ENCODE data around the gene GPR35. TPM values are rescaled to one million over a fixed set of nuclear protein-coding genes. Genes with fewer than 3 reads are reported as not detected.

GPR35 gene
- total RNA-seq, 1 experiment from 2014 or later, result 0.22 TPM

- Mint-ChIP-seq H3K4me1 (no peaks in the 10 kb centered on the region), H3K27me3 (ENCODE audit: low read depth) (no peaks in the 10 kb centered on the region), H3K36me3 (no peaks in the 10 kb centered on the region), H3K27ac (no peak overlapping the region), H3K4me3 (no peak overlapping the region), H3K9me3 (no peaks in the 10 kb centered on the region)
- no peak for ATAC-seq
- POLR2A ChIA-PET, result no interaction called here
- DNase-seq (ENCODE audit: low spot score), result peak; percentile 6
- no peak for TF ChIP-seq JAZF1 (CRISPR knock-in tag; IDR thresholded peaks at IDR 0.05)
- no peak for TF ChIP-seq TEAD4 (CRISPR knock-in tag; IDR thresholded peaks at IDR 0.05)
- TF ChIP-seq FOXJ3 (CRISPR knock-in tag; IDR thresholded peaks at IDR 0.05; ENCODE audit: borderline replicate concordance), result no peak
- TF ChIP-seq ATF2 (CRISPR knock-in tag; IDR thresholded peaks at IDR 0.05; ENCODE audit: borderline replicate concordance, low read depth), result no peak
- TF ChIP-seq JUN (CRISPR knock-in tag; IDR thresholded peaks at IDR 0.05), result no peak
- CTCF ChIA-PET, result no interaction called here
These were observed 28.2 kb upstream of the GPR35 start for GRCh38 chr2:240597054-240597418.

- H3K4me3 Mint-ChIP-seq, result no peak overlapping the region
- DNase-seq (ENCODE audit: low spot score) (peak; percentile 4), ATAC-seq (no peak)
- H3K27me3 Mint-ChIP-seq (ENCODE audit: low read depth), result no peaks in the 10 kb centered on the region
- POLR2A ChIA-PET, result no interaction called here
- H3K4me1 Mint-ChIP-seq, result no peaks in the 10 kb centered on the region
- CTCF ChIA-PET, result no interaction called here
- no peak overlapping the region for H3K27ac Mint-ChIP-seq
- H3K9me3 Mint-ChIP-seq, result no peaks in the 10 kb centered on the region
- H3K36me3 Mint-ChIP-seq, result no peaks in the 10 kb centered on the region
- TF ChIP-seq RELA (CRISPR knock-in tag; IDR thresholded peaks at IDR 0.05; ENCODE audit: borderline replicate concordance), result no peak
- TF ChIP-seq E2F1 (CRISPR knock-in tag; IDR thresholded peaks at IDR 0.05), result no peak
- TF ChIP-seq ZNF317 (CRISPR knock-in tag; IDR thresholded peaks at IDR 0.05; ENCODE audit: borderline replicate concordance, low read depth), result no peak
- TF ChIP-seq TCF7 (CRISPR knock-in tag; IDR thresholded peaks at IDR 0.05; ENCODE audit: low read depth), result no peak
- TF ChIP-seq ZNF263 (CRISPR knock-in tag; IDR thresholded peaks at IDR 0.05; ENCODE audit: low read depth), result no peak
- no peak for TF ChIP-seq IRF1 (CRISPR knock-in tag; IDR thresholded peaks at IDR 0.05)
- TF ChIP-seq NFE2L1 (CRISPR knock-in tag; IDR thresholded peaks at IDR 0.05), result no peak
- TF ChIP-seq E2F5 (CRISPR knock-in tag; IDR thresholded peaks at IDR 0.05), result no peak
- no peak for TF ChIP-seq OVOL2 (CRISPR knock-in tag; IDR thresholded peaks at IDR 0.05; ENCODE audit: borderline replicate concordance)
- TF ChIP-seq PREB (CRISPR knock-in tag; IDR thresholded peaks at IDR 0.05; ENCODE audit: borderline replicate concordance), result no peak
- TF ChIP-seq MLX (CRISPR knock-in tag; IDR thresholded peaks at IDR 0.05), result no peak
- TF ChIP-seq NR3C1 (CRISPR knock-in tag; conservative IDR thresholded peaks at IDR 0.05; ENCODE audit: low read depth), result no peak
- no peak for TF ChIP-seq HMGA2 (CRISPR knock-in tag; IDR thresholded peaks at IDR 0.05)
- TF ChIP-seq MXD4 (CRISPR knock-in tag; IDR thresholded peaks at IDR 0.05; ENCODE audit: borderline replicate concordance), result no peak
- no peak for TF ChIP-seq ZNF138 (CRISPR knock-in tag; conservative IDR thresholded peaks at IDR 0.05)
- TF ChIP-seq CDX4 (CRISPR knock-in tag; IDR thresholded peaks at IDR 0.05; ENCODE audit: borderline replicate concordance), result no peak
- no peak for TF ChIP-seq PRRX2 (CRISPR knock-in tag; IDR thresholded peaks at IDR 0.05)
- TF ChIP-seq ERG (CRISPR knock-in tag; IDR thresholded peaks at IDR 0.05), result no peak
These were observed 27.7 kb upstream of the GPR35 start for GRCh38 chr2:240597419-240598181.
